Right cardiac atrium (tissue), 5 donors: ENCODE measurements around the gene ACOT9. TPM values are rescaled to one million over a fixed set of nuclear protein-coding genes. Genes with fewer than 3 reads are reported as not detected.

Source experiments
- ATAC-seq, 2 donors: fragments of 200-7000 bp; cut with Tn5 transposase; one replicate each; pipeline versions ENCODE4 v1.8.0 to v1.9.1; 2020; ENCODE audit warnings: moderate library complexity in 2 of 2, mild to moderate bottlenecking in 1 of 2
- DNase-seq, 3 donors: peaks; one replicate each; pipeline ENCODE4 v3.0.0-alpha.2; 2020
- H3K27ac ChIP-seq: one replicate; pipeline ENCODE4 v1.5.1; 2013; ENCODE audit warnings: mild to moderate bottlenecking, low read length, control low read depth, moderate library complexity
- H3K27me3 ChIP-seq: one replicate; pipeline ENCODE4 v1.6.1; 2013; ENCODE audit not compliant: control insufficient read depth, insufficient read depth
- H3K4me1 ChIP-seq: one replicate; pipeline ENCODE4 v1.6.1; 2013; ENCODE audit warnings: low read length; ENCODE audit not compliant: control insufficient read depth, insufficient read depth
- H3K4me3 ChIP-seq: one replicate; pipeline ENCODE4 v1.5.1; 2013; ENCODE audit warnings: low read length, control low read depth
- H3K9me3 ChIP-seq: one replicate; pipeline ENCODE4 v1.6.1; 2013; ENCODE audit warnings: low read length; ENCODE audit not compliant: control insufficient read depth
- WGBS: extraction: QIAGEN DNeasy Blood & Tissue Kit; methylation state at CpG from one replicate; pipeline ENCODE4 v1.1.7; 2013; 5-methylcytosine and 5-hydroxymethylcytosine counted together
- intact Hi-C, 4 donors: fragments of 100-400 bp; cut with DNase I; formaldehyde crosslinking; loops; one replicate each; pipeline versions ENCODE4 v1.11.0 to v1.14.0; 2022 to 2023
- polyA plus RNA-seq: library from polyadenylated mRNA; stranded (reverse); fragments of 200-250 nt; gene quantifications from one replicate; pipeline ENCODE4 v1.2.3, GENCODE V29; 2013
- total RNA-seq, 4 donors: library from RNA; stranded (reverse); fragmentation: NEBNext Ultra II Directional; extraction: Animal tissue kit (Norgen Biotek cat#: 25700); gene quantifications; one replicate each; pipeline ENCODE4 v1.2.1, GENCODE V29; 2021
- donor health status: healthy with polysubstance abuse.
- donor health status: DM: no; HTN: yes; CAD: no.
- donor health status: DM: no; HTN: no; CAD: no.
- donor health status: DM: no; HTN: yes; CAD: no; lungs with severe emphysema.
- donor health status: DM: yes; HTN: yes; CAD: no.

The ACOT9 gene
- total and polyA plus RNA-seq, 5 donors, result 33.5 to 50.2 (median 39.1) TPM

- peak; percentile 63 to 74 for ATAC-seq
- Histone ChIP-seq H3K27me3 (no peaks in the 10 kb centered on the region), H3K27ac (peak overlapping the region; percentile 98), H3K9me3 (no peaks in the 10 kb centered on the region), H3K4me1 (no peaks in the 10 kb centered on the region), H3K4me3 (peak overlapping the region; percentile 79)
- peak; percentile 28 to 51 (median 50) for DNase-seq
- under 1% methylated on average over 6 of the region's 6 CpGs for WGBS
- intact Hi-C loops, result loop anchor here in 1 of 4 donors (10.0 kb wide), 1 partner anchor 163 kb away; the partner anchor contains the start of genes APOO and CXorf58
Measured at GRCh38 chrX:23742174-23742696, 841 bp downstream of the ACOT9 start.

DNA sequence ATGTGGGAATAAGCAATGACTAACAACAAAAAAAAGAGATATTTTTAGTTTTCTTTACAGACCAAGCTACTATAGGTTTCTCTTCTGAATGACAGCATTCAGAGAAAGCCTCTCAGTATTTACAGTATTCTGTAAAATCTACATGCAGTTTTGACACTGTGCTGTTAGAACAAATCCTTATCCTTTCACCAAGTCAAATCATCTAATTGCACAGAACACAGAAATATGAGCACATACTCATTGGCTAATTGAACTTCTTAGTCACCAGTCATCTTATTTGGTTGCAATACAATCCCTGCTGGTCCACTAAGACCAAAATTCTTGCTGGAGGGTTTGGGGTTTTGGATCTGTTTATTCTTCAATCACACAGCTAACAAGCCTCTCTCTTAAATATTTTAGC, 5.7 kb downstream of the ACOT9 start:
- Histone ChIP-seq H3K27me3 (no peaks in the 10 kb centered on the region), H3K9me3 (no peaks in the 10 kb centered on the region), H3K27ac (no peak overlapping the region), H3K4me1 (no peaks in the 10 kb centered on the region), H3K4me3 (no peak overlapping the region)
- intact Hi-C loops, result no loop called here
- no peak for DNase-seq
- no peak for ATAC-seq

DNA sequence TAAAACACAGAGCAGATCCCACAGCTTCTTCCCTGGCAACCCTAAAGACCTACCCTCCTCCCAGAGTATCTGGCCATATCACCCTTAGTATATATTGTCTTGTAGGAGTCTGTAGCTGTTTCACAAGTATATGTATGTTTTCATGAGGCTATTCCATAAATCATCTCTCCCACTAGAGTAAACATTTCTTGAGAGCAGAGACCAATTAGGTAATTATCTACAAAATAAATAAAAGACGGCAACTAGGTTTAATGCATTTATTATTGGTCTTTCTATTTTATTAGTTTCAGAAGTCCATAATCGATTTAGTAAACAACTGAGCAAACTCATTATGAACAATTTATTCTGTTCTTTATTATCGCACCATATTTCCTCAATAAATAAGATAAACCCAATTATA, 7.0 kb downstream of the ACOT9 start:
- no peaks in the 10 kb centered on the region for H3K4me1 ChIP-seq
- ATAC-seq (no peak), DNase-seq (no peak)
- intact Hi-C loops, result no loop called here
- WGBS, result 89% methylated on average over 3 of the region's 3 CpGs
- no peak overlapping the region for H3K4me3 ChIP-seq
- H3K27me3 ChIP-seq, result no peaks in the 10 kb centered on the region
- H3K9me3 ChIP-seq, result no peaks in the 10 kb centered on the region
- H3K27ac ChIP-seq, result no peak overlapping the region

- no peaks in the 10 kb centered on the region for H3K4me1 ChIP-seq
- no peak overlapping the region for H3K27ac ChIP-seq
- intact Hi-C loops, result no loop called here
- H3K4me3 ChIP-seq, result no peak overlapping the region
- no peaks in the 10 kb centered on the region for H3K27me3 ChIP-seq
- H3K9me3 ChIP-seq, result no peaks in the 10 kb centered on the region
- ATAC-seq, result no peak
- no peak for DNase-seq
- 77% methylated on average over 5 of the region's 5 CpGs for WGBS
Measured at GRCh38 chrX:23732704-23733103, 10.4 kb downstream of the ACOT9 start.

DNA sequence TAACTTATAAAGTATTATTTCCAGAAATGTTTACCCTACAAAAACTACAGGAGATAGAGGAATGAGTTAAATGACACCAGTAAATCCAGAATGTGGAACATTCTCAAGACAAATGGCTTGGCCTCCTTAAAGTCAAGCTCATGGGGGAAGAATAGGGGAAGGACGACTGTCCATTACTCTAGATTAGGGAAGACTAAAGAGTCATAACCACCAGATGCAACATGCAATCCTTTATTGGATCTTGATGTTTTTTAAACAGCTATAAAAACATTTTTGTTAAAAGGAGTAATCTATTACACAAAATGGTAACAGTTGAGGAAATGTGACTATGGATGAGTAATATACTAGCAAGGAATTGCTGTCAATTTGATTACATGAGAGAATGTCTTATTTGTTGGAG, 11.1 kb downstream of the ACOT9 start:
- no peak overlapping the region for H3K4me3 ChIP-seq
- H3K9me3 ChIP-seq, result no peaks in the 10 kb centered on the region
- DNase-seq (no peak), ATAC-seq (no peak)
- no peaks in the 10 kb centered on the region for H3K27me3 ChIP-seq
- intact Hi-C loops, result no loop called here
- 90% methylated on average over 1 of the region's 1 CpG for WGBS
- H3K27ac ChIP-seq, result no peak overlapping the region
- H3K4me1 ChIP-seq, result no peaks in the 10 kb centered on the region

GRCh38 chrX:23729214-23729613, 13.9 kb downstream of the ACOT9 start:
- no peak overlapping the region for H3K27ac ChIP-seq
- H3K9me3 ChIP-seq, result no peaks in the 10 kb centered on the region
- no peak for DNase-seq
- no peak overlapping the region for H3K4me3 ChIP-seq
- intact Hi-C loops, result no loop called here
- no peaks in the 10 kb centered on the region for H3K4me1 ChIP-seq
- 89% methylated on average over 1 of the region's 1 CpG for WGBS
- no peak for ATAC-seq
- no peaks in the 10 kb centered on the region for H3K27me3 ChIP-seq

DNA sequence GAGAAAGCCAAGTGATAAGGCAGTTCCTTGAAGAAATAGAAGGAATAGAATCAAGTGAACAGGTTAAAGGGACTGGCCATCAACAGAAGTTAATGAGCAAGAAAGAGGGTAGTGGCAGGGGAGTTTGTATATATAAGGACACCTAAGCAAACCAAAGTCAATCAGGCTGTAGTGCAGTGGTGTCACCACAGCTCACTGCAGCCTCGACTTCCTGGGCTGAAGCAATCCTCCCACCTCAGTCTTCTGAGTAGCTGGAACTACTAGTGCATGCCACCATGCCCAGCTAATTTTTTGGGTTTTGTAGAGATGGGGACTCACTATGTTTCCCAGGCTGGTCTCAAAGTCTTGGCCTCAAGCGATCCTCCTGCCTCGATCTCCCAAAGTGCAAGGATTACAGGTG, 15.9 kb downstream of the ACOT9 start:
- no peaks in the 10 kb centered on the region for H3K4me1 ChIP-seq
- H3K27me3 ChIP-seq, result no peaks in the 10 kb centered on the region
- no peaks in the 10 kb centered on the region for H3K9me3 ChIP-seq
- no peak overlapping the region for H3K27ac ChIP-seq
- no peak overlapping the region for H3K4me3 ChIP-seq
- WGBS, result 96% methylated on average over 3 of the region's 3 CpGs
- ATAC-seq (no peak), DNase-seq (no peak)
- intact Hi-C loops, result no loop called here

DNA sequence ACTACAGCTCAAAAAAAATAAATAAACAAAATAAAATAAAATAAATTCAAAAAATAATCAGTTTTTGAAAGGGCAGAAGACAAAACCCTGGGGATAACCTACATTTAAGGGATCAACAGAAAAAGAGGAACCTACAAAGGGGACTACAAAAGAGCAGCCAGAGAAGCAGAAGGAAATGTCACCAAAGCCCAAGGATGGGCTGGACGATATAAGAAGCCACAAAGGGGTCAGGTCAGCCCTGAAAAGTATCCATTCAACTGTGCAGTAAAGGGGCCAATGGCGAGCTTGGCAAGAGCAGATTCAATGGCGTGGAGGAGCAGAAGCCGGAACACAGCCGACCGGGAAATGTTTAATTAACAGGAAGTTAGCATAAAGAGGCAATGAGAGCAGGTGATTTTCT, 16.9 kb downstream of the ACOT9 start:
- no peak overlapping the region for H3K27ac ChIP-seq
- H3K4me1 ChIP-seq, result no peaks in the 10 kb centered on the region
- H3K27me3 ChIP-seq, result no peaks in the 10 kb centered on the region
- no peak for DNase-seq
- 64% methylated on average over 6 of the region's 6 CpGs for WGBS
- no peaks in the 10 kb centered on the region for H3K9me3 ChIP-seq
- intact Hi-C loops, result no loop called here
- no peak overlapping the region for H3K4me3 ChIP-seq
- no peak for ATAC-seq

GRCh38 chrX:23720117-23720677, 22.9 kb downstream of the ACOT9 start:
- H3K27me3 ChIP-seq, result no peaks in the 10 kb centered on the region
- ATAC-seq (no peak), DNase-seq (no peak)
- intact Hi-C loops, result no loop called here
- H3K4me1 ChIP-seq, result no peaks in the 10 kb centered on the region
- H3K27ac ChIP-seq, result no peak overlapping the region
- no peak overlapping the region for H3K4me3 ChIP-seq
- H3K9me3 ChIP-seq, result no peaks in the 10 kb centered on the region
- WGBS, result 64% methylated on average over 8 of the region's 8 CpGs

- intact Hi-C loops, result no loop called here
- ATAC-seq, result no peak
- Histone ChIP-seq H3K27me3 (no peaks in the 10 kb centered on the region), H3K27ac (no peak overlapping the region), H3K9me3 (no peaks in the 10 kb centered on the region), H3K4me1 (no peaks in the 10 kb centered on the region), H3K4me3 (no peak overlapping the region)
- no peak for DNase-seq
- WGBS, result 95% methylated on average over 5 of the region's 5 CpGs
Measured at GRCh38 chrX:23705235-23705634, 37.8 kb downstream of the ACOT9 start.

- 95% methylated on average over 5 of the region's 5 CpGs for WGBS
- intact Hi-C loops, result no loop called here
Measured at GRCh38 chrX:23704673-23705206, 38.3 kb downstream of the ACOT9 start.

More at GRCh38 chrX:23704673-23705206, 38.3 kb downstream of the ACOT9 start:
- Histone ChIP-seq H3K27ac (no peak overlapping the region), H3K27me3 (no peaks in the 10 kb centered on the region), H3K4me3 (no peak overlapping the region), H3K9me3 (no peaks in the 10 kb centered on the region), H3K4me1 (no peaks in the 10 kb centered on the region)
- DNase-seq, result no peak
- ATAC-seq, result no peak
